K562 (cell line): ENCODE data around the gene SAA2. TPM values are rescaled to one million over a fixed set of nuclear protein-coding genes. Genes with fewer than 3 reads are reported as not detected.

Experiments
- ATAC-seq: fragments of 200-7000 bp; cut with Tn5 transposase; 3 replicates; pipeline ENCODE4 v1.9.1; 2020; ENCODE audit warnings: moderate library complexity
- BruUV-seq: library from RNA; stranded (reverse); fragments of 400-500 nt; replicated peaks from 2 replicates; lab custom pipeline; 2021; lab: Mats Ljungman, UMichigan
- CTCF ChIA-PET: fragments of 300-600 bp; formaldehyde crosslinking; extraction: SDS; loops from one replicate; lab custom pipeline; 2021; ENCODE audit warnings: low intra/inter-chr PET ratio; lab: Yijun Ruan, JAX
- POLR2A ChIA-PET: fragments of 300-600, 350-650 bp; sonication (Branson Sonifier 250); formaldehyde crosslinking; extraction: SDS; loops from one replicate; lab custom pipeline; 2021; ENCODE audit warnings: antibody characterized with exemption, inconsistent platforms; lab: Yijun Ruan, JAX
- DNase-seq, 4 experiments: peaks; one replicate each; pipeline versions ENCODE4 v3.0.0 to v3.0.0-alpha.2; 2011 to 2018; ENCODE audit warnings: low spot score in 3 of 4, mixed read lengths in 3 of 4; ENCODE audit errors: extremely low read depth in 1 of 4
- FAIRE-seq: peaks from 2 replicates; lab custom pipeline; 2011; peaks lifted over from hg19 to GRCh38; lab: Jason Lieb, UNC
- H2AFZ ChIP-seq: 2 replicates; pipeline ENCODE4 v1.6.0; 2011; ENCODE audit warnings: low read depth, low read length, control low read depth, inconsistent platforms
- H3K27ac ChIP-seq: fragments of 200-600 bp; 3 replicates; pipeline ENCODE4 v1.8.0; 2011; ENCODE audit warnings: low read depth, mild to moderate bottlenecking, control low read depth, inconsistent platforms, low read length, moderate library complexity, mixed read lengths; ENCODE audit errors: extremely low read depth
- H3K27me3 ChIP-seq, 2 experiments: fragments of 300-600 bp in 1 of 2; 2 replicates in 1 of 2; 3 replicates in 1 of 2; pipeline versions ENCODE4 v1.6.0 to v1.8.0; 2011; ENCODE audit warnings: inconsistent platforms in 2 of 2, low read length in 2 of 2, mild to moderate bottlenecking in 1 of 2, mixed read lengths in 1 of 2, moderate library complexity in 1 of 2; ENCODE audit not compliant: control insufficient read depth in 2 of 2, insufficient read depth in 2 of 2
- H3K36me3 ChIP-seq: fragments of 300-600 bp; 3 replicates; pipeline ENCODE4 v1.8.0; 2011; ENCODE audit warnings: mild to moderate bottlenecking, low read length, inconsistent platforms; ENCODE audit not compliant: control insufficient read depth, insufficient read depth
- H3K4me1 ChIP-seq, 2 experiments: fragments of 200-600 bp in 1 of 2; replicated peaks in 1 of 2; 2 replicates in 1 of 2; 3 replicates in 1 of 2; pipeline versions ENCODE4 v1.5.1 to v1.8.0; 2011; ENCODE audit warnings: inconsistent platforms in 2 of 2, low read length in 2 of 2, mild to moderate bottlenecking in 1 of 2, mixed read lengths in 1 of 2, moderate library complexity in 1 of 2; ENCODE audit not compliant: control insufficient read depth in 2 of 2, insufficient read depth in 2 of 2
- H3K4me2 ChIP-seq: 2 replicates; pipeline ENCODE4 v1.6.1; 2011; ENCODE audit warnings: low read length, control low read depth, inconsistent platforms, mixed read lengths; ENCODE audit not compliant: insufficient read depth
- H3K4me3 ChIP-seq: fragments of 200-600 bp; sonication (generic), shearing (Covaris generic); 2 replicates; pipeline ENCODE4 v1.5.1; 2016; ENCODE audit warnings: control low read depth, inconsistent platforms
- H3K79me2 ChIP-seq: fragments of 200-600 bp; 3 replicates; pipeline ENCODE4 v1.8.0; 2011; ENCODE audit warnings: low read length, inconsistent platforms; ENCODE audit not compliant: control insufficient read depth, insufficient read depth
- H3K9ac ChIP-seq, 2 experiments: 2 replicates each; pipeline versions ENCODE4 v1.6.0 to v1.6.1; 2011; ENCODE audit warnings: low read depth in 2 of 2, low read length in 2 of 2, control low read depth in 1 of 2, inconsistent platforms in 1 of 2, mild to moderate bottlenecking in 1 of 2, mixed read lengths in 1 of 2; ENCODE audit not compliant: insufficient read depth in 1 of 2
- H3K9me1 ChIP-seq: one replicate; pipeline ENCODE4 v1.6.0; 2011; ENCODE audit warnings: inconsistent platforms, mild to moderate bottlenecking, low read length, moderate library complexity; ENCODE audit not compliant: control insufficient read depth, insufficient read depth
- H3K9me3 ChIP-seq: replicated peaks from 2 replicates; pipeline ENCODE4 v1.5.1; 2011; ENCODE audit warnings: low read depth, low read length, inconsistent platforms; ENCODE audit not compliant: control insufficient read depth, insufficient read depth
- H4K20me1 ChIP-seq: replicated peaks from 2 replicates; pipeline ENCODE4 v1.6.1; 2011; ENCODE audit warnings: low read length, inconsistent platforms, mixed read lengths; ENCODE audit not compliant: control insufficient read depth, insufficient read depth
- DNMT1 ChIP-seq: fragments of 450-650 bp; IDR thresholded peaks from 2 replicates; pipeline ENCODE4 v1.6.1; 2016; ENCODE audit warnings: antibody characterized with exemption, mild to moderate bottlenecking
- ELF2 ChIP-seq: fragments of 250-450 bp; sonication (Bioruptor Pico); IDR thresholded peaks from 2 replicates; pipeline ENCODE4 v1.5.0; 2021; ENCODE audit warnings: mild to moderate bottlenecking
- HDAC6 ChIP-seq: IDR thresholded peaks from 2 replicates; pipeline ENCODE4 v1.6.1; 2012; ENCODE audit warnings: low read depth, mild to moderate bottlenecking, control low read depth, inconsistent platforms, low read length, moderate library complexity
- HSF4 ChIP-seq: fragments of 250-450 bp; sonication (Bioruptor Pico); IDR thresholded peaks from 2 replicates; pipeline ENCODE4 v2.1.2; 2022; ENCODE audit warnings: mild to moderate bottlenecking, moderate library complexity, borderline replicate concordance
- NR2F6 ChIP-seq: fragments of 450-650 bp; formaldehyde crosslinking; IDR thresholded peaks from 2 replicates; pipeline ENCODE4 v1.4.0; 2020; ENCODE audit warnings: mild to moderate bottlenecking
- RAD51 ChIP-seq: fragments of 450-650 bp; IDR thresholded peaks from 2 replicates; pipeline ENCODE4 v1.7.1; 2016; ENCODE audit warnings: low read depth, mild to moderate bottlenecking, borderline replicate concordance
- SNRNP70 ChIP-seq: fragments of 200-400 bp; formaldehyde crosslinking; optimal IDR thresholded peaks from 2 replicates; pipeline ENCODE3; 2017; ENCODE audit warnings: low read depth, low read length
- ZNF224 ChIP-seq: sonication (generic); formaldehyde crosslinking; IDR thresholded peaks from 2 replicates; pipeline ENCODE4 v1.8.0; 2022; ENCODE audit warnings: mild to moderate bottlenecking, missing genetic modification reagents
- ZNF316 ChIP-seq: fragments of 450-650 bp; IDR thresholded peaks from 2 replicates; pipeline ENCODE4 v1.6.1; 2016
- ZNF589 ChIP-seq: fragments of 200-800 bp; sonication (Bioruptor generic); IDR thresholded peaks from 2 replicates; pipeline ENCODE4 v1.6.1; 2016; ENCODE audit warnings: low read depth, missing genetic modification characterization, missing compliant biosample characterization
- ZNF695 ChIP-seq: fragments of 450-650 bp; formaldehyde crosslinking; IDR thresholded peaks from 2 replicates; pipeline ENCODE4 v1.4.0; 2020; ENCODE audit warnings: mild to moderate bottlenecking, moderate library complexity
- WGBS: fragments of 100-300 bp; shearing (Covaris generic); methylation state at CpG from one replicate; pipeline ENCODE4 v1.1.6; 2016; ENCODE audit warnings: low coverage, mixed read lengths; ENCODE audit not compliant: insufficient coverage; ENCODE audit errors: missing lambda C conversion rate; 5-methylcytosine and 5-hydroxymethylcytosine counted together
- in situ Hi-C: fragments of 300-500 bp; cut with MboI; formaldehyde crosslinking; loops from 4 replicates; pipeline ENCODE4 v1.15.0; 2018; ENCODE audit warnings: inconsistent platforms, mixed read lengths
- intact Hi-C: fragments of 100-400 bp; cut with micrococcal nuclease; formaldehyde crosslinking; loops from 2 replicates; pipeline ENCODE4 v1.14.2; 2022
- polyA plus RNA-seq, 8 experiments: library from polyadenylated mRNA; depleted of rRNA in 4 of 8; stranded (reverse) in 5 of 8; unstranded in 3 of 8; fragments of >200 nt; fragmentation: Nextera tagmentation in 2 of 8; fragmentation: Illumina TruSeq in 1 of 8; extraction: Ambion mirVana in 2 of 8; extraction: Trizol in 1 of 8; gene quantifications; 2 replicates each; pipeline versions ENCODE4 v1.2.1 to v1.2.3, GENCODE V29; 2011 to 2014; ENCODE audit warnings: inconsistent platforms in 1 of 8, missing spikeins in 1 of 8
- total RNA-seq, 7 experiments: library from RNA; depleted of rRNA in 6 of 7; stranded (reverse); fragments of >200 nt in 6 of 7; fragmentation: Illumina TruSeq in 2 of 7; extraction: Trizol in 2 of 7; gene quantifications; 2 replicates each; pipeline versions ENCODE4 v1.2.1 to v1.2.3, GENCODE V29; 2011 to 2021; ENCODE audit warnings: low replicate concordance in 1 of 7
- TF ChIP-seq, protein P1 (sequence below): sonication (generic); formaldehyde crosslinking; IDR thresholded peaks from 2 replicates; pipeline ENCODE4 v1.8.0; 2023; ENCODE audit warnings: missing genetic modification reagents, mild to moderate bottlenecking, borderline replicate concordance

The SAA2 gene
- total and polyA plus RNA-seq, 9 of the 15 experiments (the other 6 are each of a cell fraction or from before 2014, with no cell fraction given), result 4.6 TPM; not detected in 8

DNA sequence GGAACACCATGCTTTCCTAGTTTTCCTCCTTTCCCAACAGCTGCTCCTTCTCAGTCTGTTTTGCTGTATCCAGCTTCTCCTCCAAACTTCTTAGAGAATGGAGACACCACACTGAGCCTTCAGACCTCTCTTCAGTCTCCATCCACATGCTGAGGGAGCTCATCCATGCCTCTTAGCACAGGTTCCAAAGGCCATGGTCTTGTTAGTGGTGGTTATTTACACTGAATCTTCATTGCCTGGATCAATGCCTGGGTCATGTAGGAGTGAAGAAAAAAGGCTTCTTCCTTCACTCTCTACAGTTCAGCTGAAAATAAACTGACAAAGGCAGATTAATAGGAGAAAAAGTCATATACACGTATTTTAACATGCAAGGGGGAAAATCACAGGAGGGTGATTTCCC, 8.8 kb downstream of the SAA2 start:
- Histone ChIP-seq H3K4me2 (no peak overlapping the region), H3K36me3 (no peaks in the 10 kb centered on the region), H3K9me1 (no peaks in the 10 kb centered on the region), H3K9ac (no peak overlapping the region), H3K79me2 (no peaks in the 10 kb centered on the region), H4K20me1 (no peaks in the 10 kb centered on the region; the same call in 1 of the 2 replicates), H3K4me1 (no peaks in the 10 kb centered on the region), H2AFZ (no peak overlapping the region), H3K9me3 (no peaks in the 10 kb centered on the region), H3K27ac (no peak overlapping the region), H3K4me3 (no peak overlapping the region), H3K27me3 (peaks cover 4 to 16% of the 10 kb centered on the region in 2 experiments; a peak in 4 of 5 replicates)
- in situ Hi-C loops, result loop anchor here (10.0 kb wide), 1 partner anchor 495 kb away; no protein-coding TSS in a partner anchor
- no TSS peak for BruUV-seq
- no peak for TF ChIP-seq ZNF316
- no peak for TF ChIP-seq RAD51
- TF ChIP-seq HDAC6, result no peak
- no peak for TF ChIP-seq HSF4 (CRISPR knock-in tag)
- no peak for TF ChIP-seq NR2F6 (CRISPR knock-in tag)
- TF ChIP-seq ZNF695 (CRISPR knock-in tag), result no peak
- no peak for TF ChIP-seq ZNF589 (CRISPR knock-in tag)
- TF ChIP-seq ZNF224 (CRISPR knock-in tag), result no peak
- no peak for TF ChIP-seq ELF2 (CRISPR knock-in tag)
- no peak for TF ChIP-seq SNRNP70
- TF ChIP-seq DNMT1, result no peak
- TF ChIP-seq, protein P1, sequence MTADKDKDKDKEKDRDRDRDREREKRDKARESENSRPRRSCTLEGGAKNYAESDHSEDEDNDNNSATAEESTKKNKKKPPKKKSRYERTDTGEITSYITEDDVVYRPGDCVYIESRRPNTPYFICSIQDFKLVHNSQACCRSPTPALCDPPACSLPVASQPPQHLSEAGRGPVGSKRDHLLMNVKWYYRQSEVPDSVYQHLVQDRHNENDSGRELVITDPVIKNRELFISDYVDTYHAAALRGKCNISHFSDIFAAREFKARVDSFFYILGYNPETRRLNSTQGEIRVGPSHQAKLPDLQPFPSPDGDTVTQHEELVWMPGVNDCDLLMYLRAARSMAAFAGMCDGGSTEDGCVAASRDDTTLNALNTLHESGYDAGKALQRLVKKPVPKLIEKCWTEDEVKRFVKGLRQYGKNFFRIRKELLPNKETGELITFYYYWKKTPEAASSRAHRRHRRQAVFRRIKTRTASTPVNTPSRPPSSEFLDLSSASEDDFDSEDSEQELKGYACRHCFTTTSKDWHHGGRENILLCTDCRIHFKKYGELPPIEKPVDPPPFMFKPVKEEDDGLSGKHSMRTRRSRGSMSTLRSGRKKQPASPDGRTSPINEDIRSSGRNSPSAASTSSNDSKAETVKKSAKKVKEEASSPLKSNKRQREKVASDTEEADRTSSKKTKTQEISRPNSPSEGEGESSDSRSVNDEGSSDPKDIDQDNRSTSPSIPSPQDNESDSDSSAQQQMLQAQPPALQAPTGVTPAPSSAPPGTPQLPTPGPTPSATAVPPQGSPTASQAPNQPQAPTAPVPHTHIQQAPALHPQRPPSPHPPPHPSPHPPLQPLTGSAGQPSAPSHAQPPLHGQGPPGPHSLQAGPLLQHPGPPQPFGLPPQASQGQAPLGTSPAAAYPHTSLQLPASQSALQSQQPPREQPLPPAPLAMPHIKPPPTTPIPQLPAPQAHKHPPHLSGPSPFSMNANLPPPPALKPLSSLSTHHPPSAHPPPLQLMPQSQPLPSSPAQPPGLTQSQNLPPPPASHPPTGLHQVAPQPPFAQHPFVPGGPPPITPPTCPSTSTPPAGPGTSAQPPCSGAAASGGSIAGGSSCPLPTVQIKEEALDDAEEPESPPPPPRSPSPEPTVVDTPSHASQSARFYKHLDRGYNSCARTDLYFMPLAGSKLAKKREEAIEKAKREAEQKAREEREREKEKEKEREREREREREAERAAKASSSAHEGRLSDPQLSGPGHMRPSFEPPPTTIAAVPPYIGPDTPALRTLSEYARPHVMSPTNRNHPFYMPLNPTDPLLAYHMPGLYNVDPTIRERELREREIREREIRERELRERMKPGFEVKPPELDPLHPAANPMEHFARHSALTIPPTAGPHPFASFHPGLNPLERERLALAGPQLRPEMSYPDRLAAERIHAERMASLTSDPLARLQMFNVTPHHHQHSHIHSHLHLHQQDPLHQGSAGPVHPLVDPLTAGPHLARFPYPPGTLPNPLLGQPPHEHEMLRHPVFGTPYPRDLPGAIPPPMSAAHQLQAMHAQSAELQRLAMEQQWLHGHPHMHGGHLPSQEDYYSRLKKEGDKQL, result no peak
- FAIRE-seq (no peak), ATAC-seq (no peak), DNase-seq (no peak)
- POLR2A ChIA-PET, result interaction anchor here (0.8 kb wide), 1 partner anchor 301 kb away, joined by 3 read pairs; no protein-coding TSS in a partner anchor
- CTCF ChIA-PET, result interaction anchor here (0.6 kb wide), 1 partner anchor 412 kb away, joined by 3 read pairs; no protein-coding TSS in a partner anchor
- WGBS, result 0% methylated on average over 1 of the region's 1 CpG
- intact Hi-C loops, result loop anchor here (10.0 kb wide), 2 partner anchors 285 to 495 kb away; partner anchors contain the start of gene TSG101
